Endothelial cell of umbilical vein (primary cell): ENCODE data around the gene CRP. TPM values are rescaled to one million over a fixed set of nuclear protein-coding genes. Genes with fewer than 3 reads are reported as not detected.
A peak's percentile ranks its signal among the peaks of the same experiment; 100 is the strongest.

Experiments used
- BruUV-seq: library from RNA; stranded (reverse); fragments of 400-500 nt; replicated peaks from 2 replicates; lab custom pipeline; 2021; lab: Mats Ljungman, UMichigan
- CTCF ChIA-PET: fragments of 300-600, 350-600 bp; sonication (Branson Sonifier 250); formaldehyde crosslinking; loops from one replicate; lab custom pipeline; 2021; ENCODE audit warnings: antibody characterized with exemption, inconsistent platforms; lab: Charles Lee
- POLR2A ChIA-PET: fragments of 300-600, 350-600 bp; sonication (Branson Sonifier 250); formaldehyde crosslinking; loops from one replicate; lab custom pipeline; 2021; ENCODE audit warnings: antibody characterized with exemption, inconsistent platforms; lab: Charles Lee
- DNase-seq: peaks from one replicate; pipeline ENCODE4 v3.0.0-alpha.2; 2011; ENCODE audit warnings: low read depth, low spot score
- FAIRE-seq: peaks from 2 replicates; lab custom pipeline; 2011; peaks lifted over from hg19 to GRCh38; lab: Jason Lieb, UNC
- H2AFZ ChIP-seq: 2 replicates; pipeline ENCODE4 v1.6.0; 2012; ENCODE audit warnings: low read depth, low read length, control low read depth, inconsistent platforms
- H3K27ac ChIP-seq: 2 replicates; pipeline ENCODE4 v1.5.1; 2011; ENCODE audit warnings: low read depth, mild to moderate bottlenecking, control low read depth, low read length, moderate library complexity; ENCODE audit not compliant: insufficient read depth
- H3K27me3 ChIP-seq, 2 experiments: 2 replicates each; pipeline versions ENCODE4 v1.6.0 to v1.6.1; 2011; ENCODE audit warnings: low read length in 2 of 2, mixed read lengths in 1 of 2; ENCODE audit not compliant: control insufficient read depth in 2 of 2, insufficient read depth in 2 of 2
- H3K36me3 ChIP-seq, 2 experiments: 2 replicates in 1 of 2; 3 replicates in 1 of 2; pipeline ENCODE4 v1.5.1; 2011; ENCODE audit warnings: low read length in 2 of 2, mild to moderate bottlenecking in 1 of 2, moderate library complexity in 1 of 2; ENCODE audit not compliant: control insufficient read depth in 2 of 2, insufficient read depth in 2 of 2; ENCODE audit errors: extremely low read depth in 1 of 2
- H3K4me1 ChIP-seq: 3 replicates; pipeline ENCODE4 v1.5.1; 2011; ENCODE audit warnings: mild to moderate bottlenecking, low read length; ENCODE audit not compliant: control insufficient read depth, insufficient read depth; ENCODE audit errors: extremely low read depth
- H3K4me2 ChIP-seq: 2 replicates; pipeline ENCODE4 v1.6.1; 2011; ENCODE audit warnings: low read length, control low read depth, mixed read lengths; ENCODE audit not compliant: insufficient read depth
- H3K4me3 ChIP-seq, 3 experiments: fragments of 200-600 bp in 1 of 3; sonication (generic), shearing (Covaris generic) in 1 of 3; replicated peaks in 1 of 3; 2 replicates each; pipeline ENCODE4 v1.5.1; 2011 to 2016; ENCODE audit warnings: control low read depth in 3 of 3, low read length in 3 of 3, mild to moderate bottlenecking in 2 of 3, inconsistent platforms in 1 of 3, low read depth in 1 of 3, moderate library complexity in 1 of 3; ENCODE audit not compliant: insufficient read depth in 1 of 3
- H3K79me2 ChIP-seq: 2 replicates; pipeline ENCODE4 v1.6.0; 2012; ENCODE audit warnings: low read length, inconsistent platforms; ENCODE audit not compliant: control insufficient read depth, insufficient read depth
- H3K9ac ChIP-seq: replicated peaks from 2 replicates; pipeline ENCODE3; 2011; ENCODE audit warnings: low read length, control low read depth; ENCODE audit not compliant: insufficient read depth; ENCODE audit errors: extremely low read depth
- H3K9me1 ChIP-seq: replicated peaks from 3 replicates; pipeline ENCODE4 v1.6.0; 2011; ENCODE audit warnings: mild to moderate bottlenecking, low read length; ENCODE audit not compliant: control insufficient read depth, insufficient read depth; ENCODE audit errors: extremely low read depth
- H3K9me3 ChIP-seq: replicated peaks from 2 replicates; pipeline ENCODE4 v1.5.1; 2012; ENCODE audit warnings: low read length, inconsistent platforms; ENCODE audit not compliant: control insufficient read depth, insufficient read depth
- H4K20me1 ChIP-seq: replicated peaks from 2 replicates; pipeline ENCODE3; 2011; ENCODE audit warnings: mild to moderate bottlenecking, low read length; ENCODE audit not compliant: control insufficient read depth, insufficient read depth; ENCODE audit errors: extremely low read depth
- CTCF ChIP-seq, 2 donors: IDR thresholded peaks; 1 replicate in 1 of 2; 2 replicates in 1 of 2; pipeline ENCODE4 v1.5.1; 2011; ENCODE audit warnings: low read length in 2 of 2, mild to moderate bottlenecking in 2 of 2, moderate library complexity in 2 of 2, control low read depth in 1 of 2, inconsistent platforms in 1 of 2, low read depth in 1 of 2; ENCODE audit not compliant: insufficient read depth in 1 of 2; ENCODE audit errors: extremely low read depth in 1 of 2
- EZH2 ChIP-seq: IDR thresholded peaks from 2 replicates; pipeline ENCODE4 v1.6.1; 2012; ENCODE audit warnings: borderline replicate concordance, low read depth, mild to moderate bottlenecking, moderate library complexity, low read length, inconsistent platforms; ENCODE audit not compliant: severe bottlenecking
- FOS ChIP-seq: IDR thresholded peaks from 2 replicates; pipeline ENCODE4 v1.6.1; 2011; ENCODE audit warnings: mild to moderate bottlenecking, low read length, moderate library complexity, borderline replicate concordance; ENCODE audit not compliant: insufficient read depth
- GATA2 ChIP-seq: IDR thresholded peaks from 2 replicates; pipeline ENCODE4 v1.7.0; 2011; ENCODE audit warnings: low read depth, mild to moderate bottlenecking, moderate library complexity, mixed read lengths, low read length; ENCODE audit not compliant: insufficient read length, insufficient read depth
- JUN ChIP-seq: IDR thresholded peaks from 2 replicates; pipeline ENCODE4 v1.6.1; 2011; ENCODE audit warnings: borderline replicate concordance, low read depth; ENCODE audit not compliant: insufficient read length, insufficient read depth
- MYC ChIP-seq: IDR thresholded peaks from one replicate; pipeline ENCODE4 v1.6.1; 2011; ENCODE audit warnings: mild to moderate bottlenecking, low read depth, low read length
- POLR2A ChIP-seq: IDR thresholded peaks from 2 replicates; pipeline ENCODE4 v1.6.1; 2012; ENCODE audit warnings: low read depth, mild to moderate bottlenecking, control low read depth, low read length
- POLR2AphosphoS5 ChIP-seq: IDR thresholded peaks from 2 replicates; pipeline ENCODE4 v1.6.1; 2012; ENCODE audit warnings: low read depth, mild to moderate bottlenecking, control low read depth, low read length, moderate library complexity; ENCODE audit not compliant: insufficient read depth
- dilution Hi-C: fragments of 300-500 bp; cut with MboI; formaldehyde crosslinking; loops from one replicate; pipeline ENCODE4 v1.15.0; 2019; ENCODE audit warnings: low sequenced_read_pairs; ENCODE audit not compliant: extremely low pct_ligation_motif_present
- intact Hi-C: fragments of 100-400 bp; cut with micrococcal nuclease; formaldehyde crosslinking; loops from one replicate; pipeline ENCODE4 v1.10.0; 2022
- polyA plus RNA-seq, 4 experiments: library from polyadenylated mRNA; depleted of rRNA in 3 of 4; stranded (reverse) in 3 of 4; unstranded in 1 of 4; fragments of >200 nt; gene quantifications; 2 replicates each; pipeline versions ENCODE4 v1.2.1 to v1.2.3, GENCODE V29; 2011 to 2012; ENCODE audit warnings: missing spikeins in 1 of 4
- total RNA-seq: library from RNA; stranded (reverse); gene quantifications from 2 replicates; pipeline ENCODE4 v1.2.3, GENCODE V29; 2021
- TF ChIP-seq, protein P1 (sequence below): IDR thresholded peaks from 2 replicates; pipeline ENCODE4 v1.6.1; 2011; ENCODE audit not compliant: insufficient read depth, insufficient read length

The CRP gene
- total and polyA plus RNA-seq, 2 donors (not counting 3 experiments of a cell fraction or from before 2014, with no cell fraction given) = not detected

DNA sequence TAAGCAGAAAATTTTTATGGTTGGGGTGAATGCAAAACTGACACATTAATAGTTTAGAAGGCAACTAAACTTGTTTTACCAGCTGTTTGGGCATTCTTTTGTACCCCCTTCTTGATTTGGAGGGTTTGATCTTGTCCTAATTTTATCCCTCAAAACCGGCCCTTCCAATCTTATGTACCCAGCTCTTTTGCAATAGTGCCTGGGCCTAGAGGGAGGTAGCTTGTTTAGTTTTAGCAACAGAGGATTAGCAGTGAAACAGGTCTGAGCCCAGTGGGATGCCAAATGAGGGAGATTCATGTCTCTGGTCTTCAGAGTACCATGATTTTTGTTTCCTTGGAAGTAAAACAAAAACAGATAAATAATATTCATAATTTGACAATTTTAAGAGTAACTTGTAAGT is 45.1 kb downstream of the CRP start:
- Histone ChIP-seq H3K27ac (no peak overlapping the region), H3K4me3 (no peak overlapping the region), H4K20me1 (no peaks in the 10 kb centered on the region), H3K27me3 (no peaks in the 10 kb centered on the region), H3K79me2 (no peaks in the 10 kb centered on the region), H2AFZ (peak overlapping the region; percentile 30), H3K9me3 (no peaks in the 10 kb centered on the region), H3K4me2 (no peak overlapping the region), H3K9ac (no peak overlapping the region), H3K4me1 (no peaks in the 10 kb centered on the region), H3K9me1 (no peaks in the 10 kb centered on the region), H3K36me3 (no peaks in the 10 kb centered on the region)
- no peak for TF ChIP-seq POLR2AphosphoS5
- no peak for TF ChIP-seq CTCF (IDR thresholded peaks at IDR 0.05; ENCODE audit: extremely low read depth in 1 of 2, insufficient read depth in 1 of 2, low read depth in 1 of 2, low read length in 2 of 2)
- no peak for TF ChIP-seq POLR2A
- TF ChIP-seq MYC = no peak
- TF ChIP-seq GATA2 = no peak
- TF ChIP-seq JUN = no peak
- TF ChIP-seq, protein P1, sequence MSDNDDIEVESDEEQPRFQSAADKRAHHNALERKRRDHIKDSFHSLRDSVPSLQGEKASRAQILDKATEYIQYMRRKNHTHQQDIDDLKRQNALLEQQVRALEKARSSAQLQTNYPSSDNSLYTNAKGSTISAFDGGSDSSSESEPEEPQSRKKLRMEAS = no peak
- no peak for TF ChIP-seq EZH2
- TF ChIP-seq FOS = no peak
- no peak for DNase-seq
- BruUV-seq = no TSS peak
- no peak for FAIRE-seq
- POLR2A ChIA-PET = no interaction called here
- intact Hi-C loops = no loop called here
- CTCF ChIA-PET = no interaction called here
- dilution Hi-C loops = no loop called here
